ENCODE measurements around the gene SH3PXD2B.

Gene SH3PXD2B

DNA sequence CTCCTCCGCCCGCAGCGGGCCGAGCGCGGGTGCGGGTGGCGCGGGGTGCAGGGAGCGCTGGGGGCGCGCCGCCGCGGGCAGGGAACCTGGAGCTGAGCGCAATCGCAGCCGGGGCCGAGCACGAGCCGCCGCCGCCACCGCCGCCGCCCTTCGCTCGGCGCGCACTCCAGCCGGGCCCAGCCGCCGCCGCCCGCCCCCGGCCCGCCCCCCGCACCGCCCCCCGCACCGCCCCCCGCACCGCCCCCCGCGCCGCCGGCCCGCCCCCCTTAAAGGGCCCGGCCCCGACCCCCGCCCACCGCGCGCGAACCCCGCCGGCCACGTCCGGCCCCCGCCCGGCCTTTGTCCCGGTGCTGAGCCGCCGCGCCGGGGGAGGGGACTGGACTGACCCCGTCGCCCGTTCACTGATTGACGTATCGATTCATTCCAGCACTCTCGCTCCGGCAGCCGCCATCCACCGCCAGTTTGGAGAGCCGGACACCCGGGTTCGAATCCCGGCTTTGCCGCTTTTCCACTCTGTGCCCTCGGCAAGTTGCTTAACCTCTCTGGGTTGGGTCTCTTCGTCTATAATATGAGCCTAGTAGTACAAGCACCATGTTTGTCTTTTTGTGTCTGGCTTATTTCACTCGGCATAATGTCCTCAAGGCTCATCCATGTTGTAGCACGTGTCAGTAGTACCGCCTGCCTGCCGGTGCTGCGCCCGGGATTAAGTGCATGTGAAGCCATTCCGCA is at the start of gene SH3PXD2B:
SH3PXD2B (minus strand) TSS at position 168 of the 729 bp plus-strand sequence. CDS start 173 bp downstream, outside the sequence.
- TF ChIP-seq CTCF (IDR thresholded peaks at IDR 0.05), result no peak

DNA sequence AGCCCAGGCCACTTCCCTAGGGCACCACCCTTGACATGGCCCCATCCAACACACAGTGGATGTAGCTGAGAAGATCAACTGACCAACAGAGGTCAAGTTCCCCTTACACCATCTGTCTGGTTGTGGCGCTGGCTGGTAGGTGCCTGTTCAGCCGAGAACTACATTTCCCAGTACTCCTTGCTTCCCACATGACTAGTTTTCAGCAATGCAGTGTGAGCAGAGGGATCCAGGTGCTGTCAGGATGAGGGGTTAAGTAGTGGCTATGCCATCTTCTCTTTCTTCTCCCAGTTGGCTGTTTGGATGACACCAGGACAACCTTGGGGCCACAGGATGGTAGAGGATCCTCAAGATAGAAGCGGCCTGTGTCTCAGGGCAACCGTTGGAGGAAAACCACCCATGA is 48.6 kb upstream of the SH3PXD2B start:
- TF ChIP-seq CTCF (IDR thresholded peaks at IDR 0.05), result no peak

DNA sequence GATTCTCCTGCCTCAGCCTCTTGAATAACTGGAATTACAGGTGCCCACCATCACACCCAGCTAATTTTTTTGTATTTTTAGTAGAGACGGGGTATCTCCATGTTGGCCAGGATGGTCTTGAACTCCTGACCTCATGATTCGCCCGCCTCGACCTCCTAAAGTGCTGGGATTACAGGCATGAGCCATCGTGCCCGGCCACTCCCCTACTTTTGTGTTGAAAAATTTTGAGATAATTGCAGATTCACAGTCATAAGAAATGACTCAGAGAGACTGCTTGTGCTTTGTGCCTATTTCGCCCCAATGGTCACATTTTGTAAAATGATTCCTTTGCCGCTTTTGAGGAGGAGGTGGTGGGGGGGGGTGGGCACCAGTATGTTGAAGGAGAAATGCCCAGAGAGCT is 48.1 kb upstream of the SH3PXD2B start:
- TF ChIP-seq CTCF (IDR thresholded peaks at IDR 0.05), result no peak

DNA sequence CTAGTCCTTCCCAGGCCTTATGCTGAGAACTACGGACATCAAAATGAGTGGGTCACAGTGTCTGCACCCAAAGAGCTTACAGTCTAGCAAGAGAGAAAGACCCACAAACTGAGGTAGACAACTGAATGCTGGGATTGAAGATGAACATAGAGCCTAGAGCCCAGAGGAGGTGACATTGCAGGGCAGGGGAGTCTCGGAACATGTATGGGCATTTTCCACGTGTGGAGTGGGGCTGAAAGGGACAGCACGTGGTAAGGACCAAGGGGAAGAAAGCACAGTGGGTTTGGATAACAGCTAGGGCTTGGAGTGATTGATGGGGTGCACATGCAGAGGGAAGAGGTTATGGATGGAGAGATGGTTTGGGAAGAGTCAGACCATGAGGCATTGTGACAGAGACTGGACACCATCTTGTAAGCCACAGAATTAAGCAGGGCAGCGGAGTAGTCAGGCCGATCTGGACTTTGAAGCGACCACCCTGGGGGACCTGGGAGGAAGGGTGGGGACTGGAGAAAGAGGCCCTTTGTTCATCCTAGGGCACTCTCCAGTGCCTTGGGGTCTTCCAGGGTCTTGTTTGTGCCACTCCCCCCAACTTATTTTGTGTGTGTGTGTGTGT is 47.5 kb upstream of the SH3PXD2B start:
- no peak for TF ChIP-seq CTCF (IDR thresholded peaks at IDR 0.05)

GRCh38 chr5:172499287-172499686 is 45.0 kb upstream of the SH3PXD2B start:
- no peak for TF ChIP-seq CTCF (IDR thresholded peaks at IDR 0.05)

DNA sequence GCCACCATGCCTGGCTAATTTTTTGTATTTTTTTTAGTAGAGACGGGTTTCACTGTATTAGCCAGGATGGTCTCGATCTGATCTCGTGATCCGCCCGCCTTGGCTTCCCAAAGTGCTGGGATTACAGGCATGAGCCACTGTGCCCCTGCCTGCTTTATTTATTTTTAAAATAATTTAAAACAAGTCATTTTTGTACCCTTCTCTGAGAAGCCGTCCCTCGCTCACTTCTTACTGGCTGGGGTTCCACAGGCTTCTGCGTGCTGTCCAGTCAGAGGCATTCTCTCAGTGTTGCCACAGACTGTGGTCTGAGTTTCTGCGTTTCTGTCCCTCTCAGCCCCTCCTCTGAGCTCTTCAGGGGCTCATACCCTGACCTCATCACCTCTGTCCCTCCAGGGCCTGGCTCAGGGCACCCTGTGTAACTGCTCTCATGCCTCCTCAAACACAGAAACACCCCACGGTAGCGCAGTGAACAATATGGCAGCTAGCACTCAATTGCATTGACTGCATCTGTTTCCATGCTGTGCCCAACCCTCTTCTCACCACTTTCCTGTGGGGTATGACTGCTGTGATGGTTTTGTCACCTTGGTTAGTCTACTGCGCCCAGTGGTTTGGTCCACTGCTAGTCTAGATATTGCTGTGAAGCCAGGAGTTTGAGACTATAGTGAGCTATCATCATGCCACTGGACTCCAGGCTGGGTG is 44.3 kb upstream of the SH3PXD2B start:
- no peak for TF ChIP-seq CTCF (IDR thresholded peaks at IDR 0.05)

DNA sequence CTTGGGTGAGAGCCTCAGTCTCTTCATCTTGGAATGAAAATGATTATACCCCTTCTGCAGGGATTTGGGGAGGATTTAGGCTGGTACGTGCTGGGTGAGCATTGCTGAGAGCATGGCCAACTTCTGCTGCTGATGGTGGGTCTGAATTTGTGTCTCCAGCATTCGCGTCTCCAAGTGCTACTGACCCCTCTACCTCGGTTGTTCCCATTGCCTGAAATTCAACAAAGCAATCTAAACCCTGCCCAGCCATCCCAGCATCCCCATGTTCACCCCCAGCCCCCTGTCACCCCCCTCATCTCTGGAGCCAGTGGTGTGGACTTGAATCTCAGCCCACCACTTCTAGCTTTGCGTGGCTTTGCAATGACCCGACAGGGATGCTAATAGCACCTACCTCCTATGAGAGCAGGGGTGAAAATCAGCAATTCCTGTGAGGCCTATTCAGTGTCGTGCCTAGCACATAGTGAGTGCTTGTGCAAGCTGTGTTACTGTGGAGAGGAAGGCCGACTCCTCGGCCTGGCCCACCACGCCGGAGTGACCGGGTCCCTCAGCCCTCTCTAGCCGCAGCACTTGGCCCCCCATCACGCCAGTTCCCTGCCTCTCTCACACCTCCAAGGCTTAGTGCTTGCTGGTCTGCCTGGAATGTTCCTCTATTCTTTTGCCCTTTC is 43.4 kb upstream of the SH3PXD2B start:
- no peak for TF ChIP-seq CTCF (IDR thresholded peaks at IDR 0.05)
